ENCODE measurements around the gene SPESP1. TPM values are rescaled to one million over a fixed set of nuclear protein-coding genes. Genes with fewer than 3 reads are reported as not detected.
"Not testable (repeated sequence)": the region's sequence is repeated elsewhere in the genome, so short reads cannot be mapped to it uniquely, and the experiment has no call there.

SPESP1 gene
- polyA plus RNA-seq, 1 of the 3 experiments (the other 2 are of a cell fraction) = not detected

DNA sequence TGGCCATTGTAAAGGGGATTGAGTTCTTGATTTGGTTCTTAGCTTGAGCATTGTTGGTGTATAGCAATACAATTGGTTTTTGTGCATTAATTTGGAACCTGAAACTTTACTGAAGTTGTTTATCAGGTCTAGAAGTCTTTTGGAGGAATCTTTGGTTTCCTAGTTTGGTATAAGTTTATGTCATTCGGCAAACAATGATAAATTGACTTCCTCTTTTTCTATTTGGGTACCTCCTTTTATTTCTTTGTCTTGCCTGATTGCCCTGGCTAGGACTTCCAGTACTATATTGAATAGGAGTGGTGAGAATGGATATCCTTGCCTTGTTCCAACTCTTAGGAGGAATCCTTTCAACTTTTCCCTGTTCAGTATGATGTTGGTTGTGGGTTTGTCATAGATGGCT, 32.1 kb downstream of the SPESP1 start:
- Histone ChIP-seq H3K4me3 (ENCODE audit: low read depth in 2 of 2, low read length in 1 of 2) (no peak overlapping the region), H3K9me2 (no peaks in the 10 kb centered on the region), H3K4me1 (ENCODE audit: control insufficient read depth in 1 of 2, insufficient read depth in 2 of 2, low read depth in 1 of 2, low read length in 1 of 2) (no peaks in the 10 kb centered on the region), H3F3A (replicated peaks; ENCODE audit: insufficient read depth) (no peaks in the 10 kb centered on the region), H3K9ac (no peak overlapping the region), H2AFZ (ENCODE audit: low read depth) (no peak overlapping the region), H3K27ac (ENCODE audit: low read depth in 2 of 2, low read length in 1 of 2) (no peak overlapping the region), H3K36me3 (replicated peaks in 1 of 2; ENCODE audit: control insufficient read depth in 1 of 2, insufficient read depth in 2 of 2, low read length in 1 of 2) (no peaks in the 10 kb centered on the region), H3K79me2 (ENCODE audit: insufficient read depth) (no peaks in the 10 kb centered on the region), H3K9me3 (no peaks in the 10 kb centered on the region; the same call in 1 of the 2 replicates), H4K20me1 (ENCODE audit: insufficient read depth) (no peaks in the 10 kb centered on the region), H3K4me2 (no peak overlapping the region), H3K27me3 (ENCODE audit: insufficient read depth) (no peaks in the 10 kb centered on the region; the same call in 1 of the 2 replicates)
- no peak for TF ChIP-seq FOXJ3 (CRISPR knock-in tag; IDR thresholded peaks at IDR 0.05)
- TF ChIP-seq JUND (IDR thresholded peaks at IDR 0.05) = no peak
- no peak for TF ChIP-seq RCOR1 (IDR thresholded peaks at IDR 0.05; ENCODE audit: low read length)
- no peak for TF ChIP-seq FOXM1 (IDR thresholded peaks at IDR 0.05; ENCODE audit: low read depth)
- CTCF ChIA-PET = no interaction called here
- 19% methylated on average over 1 of the region's 1 CpG for WGBS (ENCODE audit: low lambda C conversion rate)
- POLR2A ChIA-PET = no interaction called here
- DNase-seq = no peak

DNA sequence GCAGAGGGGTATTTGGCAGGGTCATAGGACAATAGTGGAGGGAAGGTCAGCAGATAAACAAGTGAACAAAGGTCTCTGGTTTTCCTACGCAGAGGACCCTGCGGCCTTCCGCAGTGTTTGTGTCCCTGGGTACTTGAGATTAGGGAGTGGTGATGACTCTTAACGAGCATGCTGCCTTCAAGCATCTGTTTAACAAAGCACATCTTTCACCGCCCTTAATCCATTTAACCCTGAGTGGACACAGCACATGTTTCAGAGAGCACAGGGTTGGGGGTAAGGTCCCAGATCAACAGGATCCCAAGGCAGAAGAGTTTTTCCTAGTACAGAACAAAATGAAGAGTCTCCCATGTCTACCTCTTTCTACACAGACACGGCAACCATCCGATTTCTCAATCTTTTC, 33.4 kb downstream of the SPESP1 start:
- H3K4me3 ChIP-seq (ENCODE audit: low read depth in 2 of 2, low read length in 1 of 2); H3K4me2 ChIP-seq; H4K20me1 ChIP-seq (ENCODE audit: insufficient read depth); H3K4me1 ChIP-seq (ENCODE audit: control insufficient read depth in 1 of 2, insufficient read depth in 2 of 2, low read depth in 1 of 2, low read length in 1 of 2); H3F3A ChIP-seq (replicated peaks; ENCODE audit: insufficient read depth); H3K27me3 ChIP-seq (ENCODE audit: insufficient read depth); H3K9ac ChIP-seq; H3K9me2 ChIP-seq; CTCF ChIA-PET; H3K79me2 ChIP-seq (ENCODE audit: insufficient read depth); H3K36me3 ChIP-seq (replicated peaks in 1 of 2; ENCODE audit: control insufficient read depth in 1 of 2, insufficient read depth in 2 of 2, low read length in 1 of 2); H3K27ac ChIP-seq (ENCODE audit: low read depth in 2 of 2, low read length in 1 of 2); POLR2A ChIA-PET; H3K9me3 ChIP-seq; H2AFZ ChIP-seq (ENCODE audit: low read depth); DNase-seq: not testable (repeated sequence)
- WGBS (ENCODE audit: low lambda C conversion rate) = 68% methylated on average over 5 of the region's 7 CpGs

DNA sequence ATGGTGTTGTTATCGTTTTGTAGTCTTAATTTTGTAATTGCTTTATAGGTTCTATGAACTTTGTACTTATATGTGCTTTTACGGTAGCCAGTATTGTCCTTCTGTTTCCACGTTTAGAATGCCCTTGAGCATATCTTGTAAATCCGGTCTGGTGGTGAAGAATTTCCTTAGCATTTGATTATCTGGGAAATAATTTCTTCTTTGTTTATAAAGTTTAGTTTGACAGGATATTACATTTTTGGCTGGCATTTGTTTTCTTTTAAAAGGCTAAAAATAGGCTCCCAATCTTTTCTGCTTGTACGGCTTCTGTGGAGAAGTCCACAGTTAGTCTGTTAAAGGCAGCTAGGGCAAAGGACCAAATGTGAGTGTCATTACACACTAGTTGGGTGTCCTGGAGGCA, 36.7 kb downstream of the SPESP1 start:
- Histone ChIP-seq H3K9me2 (no peaks in the 10 kb centered on the region), H3K27ac (ENCODE audit: low read depth in 2 of 2, low read length in 1 of 2) (no peak overlapping the region), H3K9ac (no peak overlapping the region), H3K4me2 (no peak overlapping the region), H3K4me1 (ENCODE audit: control insufficient read depth in 1 of 2, insufficient read depth in 2 of 2, low read depth in 1 of 2, low read length in 1 of 2) (no peaks in the 10 kb centered on the region), H3K9me3 (peaks cover 12% of the 10 kb centered on the region), H3K79me2 (ENCODE audit: insufficient read depth) (no peaks in the 10 kb centered on the region), H3F3A (replicated peaks; ENCODE audit: insufficient read depth) (no peaks in the 10 kb centered on the region), H4K20me1 (ENCODE audit: insufficient read depth) (no peaks in the 10 kb centered on the region), H3K36me3 (replicated peaks in 1 of 2; ENCODE audit: control insufficient read depth in 1 of 2, insufficient read depth in 2 of 2, low read length in 1 of 2) (no peaks in the 10 kb centered on the region), H3K4me3 (ENCODE audit: low read depth in 2 of 2, low read length in 1 of 2) (no peak overlapping the region), H2AFZ (ENCODE audit: low read depth) (no peak overlapping the region), H3K27me3 (ENCODE audit: insufficient read depth) (no peaks in the 10 kb centered on the region)
- POLR2A ChIA-PET = no interaction called here
- CTCF ChIA-PET = no interaction called here
- 6% methylated on average over 5 of the region's 5 CpGs for WGBS (ENCODE audit: low lambda C conversion rate)
- TF ChIP-seq SIN3A (IDR thresholded peaks at IDR 0.05; ENCODE audit: borderline replicate concordance, low read depth, low read length) (no peak), MXI1 (IDR thresholded peaks at IDR 0.05; ENCODE audit: low read depth, low read length) (no peak), TCF12 (IDR thresholded peaks at IDR 0.05) (no peak), RFX5 (IDR thresholded peaks at IDR 0.05; ENCODE audit: low read length) (no peak)
- DNase-seq = no peak

DNA sequence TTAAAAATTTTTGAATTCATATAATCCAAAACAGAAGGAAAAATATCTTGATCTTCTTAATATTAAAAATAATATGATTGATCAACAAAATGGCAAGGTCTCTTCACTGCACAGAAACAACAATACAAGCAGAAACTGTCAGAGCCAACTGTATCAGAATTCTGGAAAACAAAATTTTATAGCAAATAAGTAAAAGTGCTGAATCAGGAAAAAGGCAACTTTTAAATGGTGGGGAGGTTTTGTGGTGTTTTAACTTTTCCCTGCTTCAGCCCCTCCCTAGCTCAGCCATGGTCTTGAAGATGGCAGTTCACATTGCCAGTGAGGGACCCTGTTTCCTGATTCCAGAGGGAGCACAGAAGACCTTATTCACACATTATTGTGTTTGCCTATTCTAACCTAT, 37.6 kb downstream of the SPESP1 start:
- POLR2A ChIA-PET = no interaction called here
- Histone ChIP-seq H3K4me2 (no peak overlapping the region), H3K27me3 (ENCODE audit: insufficient read depth) (no peaks in the 10 kb centered on the region), H3K4me1 (ENCODE audit: control insufficient read depth in 1 of 2, insufficient read depth in 2 of 2, low read depth in 1 of 2, low read length in 1 of 2) (no peaks in the 10 kb centered on the region), H4K20me1 (ENCODE audit: insufficient read depth) (no peaks in the 10 kb centered on the region), H3K9me3 (peaks cover 12% of the 10 kb centered on the region), H3F3A (replicated peaks; ENCODE audit: insufficient read depth) (no peaks in the 10 kb centered on the region), H3K4me3 (ENCODE audit: low read depth in 2 of 2, low read length in 1 of 2) (no peak overlapping the region), H2AFZ (ENCODE audit: low read depth) (no peak overlapping the region), H3K9me2 (no peaks in the 10 kb centered on the region), H3K9ac (no peak overlapping the region), H3K27ac (ENCODE audit: low read depth in 2 of 2, low read length in 1 of 2) (no peak overlapping the region), H3K79me2 (ENCODE audit: insufficient read depth) (no peaks in the 10 kb centered on the region), H3K36me3 (replicated peaks in 1 of 2; ENCODE audit: control insufficient read depth in 1 of 2, insufficient read depth in 2 of 2, low read length in 1 of 2) (no peaks in the 10 kb centered on the region)
- DNase-seq = no peak
- TF ChIP-seq, protein P1, sequence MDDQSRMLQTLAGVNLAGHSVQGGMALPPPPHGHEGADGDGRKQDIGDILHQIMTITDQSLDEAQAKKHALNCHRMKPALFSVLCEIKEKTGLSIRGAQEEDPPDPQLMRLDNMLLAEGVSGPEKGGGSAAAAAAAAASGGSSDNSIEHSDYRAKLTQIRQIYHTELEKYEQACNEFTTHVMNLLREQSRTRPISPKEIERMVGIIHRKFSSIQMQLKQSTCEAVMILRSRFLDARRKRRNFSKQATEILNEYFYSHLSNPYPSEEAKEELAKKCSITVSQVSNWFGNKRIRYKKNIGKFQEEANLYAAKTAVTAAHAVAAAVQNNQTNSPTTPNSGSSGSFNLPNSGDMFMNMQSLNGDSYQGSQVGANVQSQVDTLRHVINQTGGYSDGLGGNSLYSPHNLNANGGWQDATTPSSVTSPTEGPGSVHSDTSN (IDR thresholded peaks at IDR 0.05) = no peak
- TF ChIP-seq FOXM1 (IDR thresholded peaks at IDR 0.05; ENCODE audit: low read depth) (no peak), FOSL2 (IDR thresholded peaks at IDR 0.05; ENCODE audit: borderline replicate concordance, low read depth) (no peak), FOXJ3 (CRISPR knock-in tag; IDR thresholded peaks at IDR 0.05) (no peak), RAD21 (IDR thresholded peaks at IDR 0.05; ENCODE audit: low read length) (no peak), TCF12 (IDR thresholded peaks at IDR 0.05) (no peak)
- TF ChIP-seq, protein P2, sequence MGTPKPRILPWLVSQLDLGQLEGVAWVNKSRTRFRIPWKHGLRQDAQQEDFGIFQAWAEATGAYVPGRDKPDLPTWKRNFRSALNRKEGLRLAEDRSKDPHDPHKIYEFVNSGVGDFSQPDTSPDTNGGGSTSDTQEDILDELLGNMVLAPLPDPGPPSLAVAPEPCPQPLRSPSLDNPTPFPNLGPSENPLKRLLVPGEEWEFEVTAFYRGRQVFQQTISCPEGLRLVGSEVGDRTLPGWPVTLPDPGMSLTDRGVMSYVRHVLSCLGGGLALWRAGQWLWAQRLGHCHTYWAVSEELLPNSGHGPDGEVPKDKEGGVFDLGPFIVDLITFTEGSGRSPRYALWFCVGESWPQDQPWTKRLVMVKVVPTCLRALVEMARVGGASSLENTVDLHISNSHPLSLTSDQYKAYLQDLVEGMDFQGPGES (IDR thresholded peaks at IDR 0.05; ENCODE audit: low read depth, low read length) = no peak
- TF ChIP-seq, protein P3, sequence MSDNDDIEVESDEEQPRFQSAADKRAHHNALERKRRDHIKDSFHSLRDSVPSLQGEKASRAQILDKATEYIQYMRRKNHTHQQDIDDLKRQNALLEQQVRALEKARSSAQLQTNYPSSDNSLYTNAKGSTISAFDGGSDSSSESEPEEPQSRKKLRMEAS (IDR thresholded peaks at IDR 0.05; ENCODE audit: low read depth) = no peak
- CTCF ChIA-PET = no interaction called here
